HCT116 (cell line): Measurements from ENCODE around the gene METTL13. TPM values are rescaled to one million over a fixed set of nuclear protein-coding genes. Genes with fewer than 3 reads are reported as not detected.
"Not testable (repeated sequence)": the region's sequence is repeated elsewhere in the genome, so short reads cannot be mapped to it uniquely, and the experiment has no call there.

Experiments
- ATAC-seq: fragments of 200-7000 bp; cut with Tn5 transposase; 2 replicates; pipeline ENCODE4 v1.9.1; 2020; ENCODE audit warnings: mild to moderate bottlenecking, moderate library complexity
- BruUV-seq: library from RNA; stranded (reverse); fragments of 400-500 nt; replicated peaks from 2 replicates; lab custom pipeline; 2021; lab: Mats Ljungman, UMichigan
- CTCF ChIA-PET: fragments of 300-600 bp; sonication (Branson Sonifier 250); formaldehyde crosslinking; loops from one replicate; lab custom pipeline; 2021; ENCODE audit warnings: antibody characterized with exemption; lab: Charles Lee
- POLR2A ChIA-PET: fragments of 300-600, 350-600 bp; sonication (Branson Sonifier 250); formaldehyde crosslinking; loops from one replicate; lab custom pipeline; 2021; ENCODE audit warnings: antibody characterized with exemption; lab: Charles Lee
- RAD21 ChIA-PET, 2 experiments: fragments of 300-600 bp; sonication (Branson Sonifier 250); formaldehyde crosslinking; loops; one replicate each; lab custom pipeline; 2023; ENCODE audit warnings: low total read pairs in 2 of 2; ENCODE audit not compliant: uncharacterized antibody in 2 of 2, unreplicated experiment in 2 of 2, low non-redundant PET in 1 of 2; lab: Charles Lee
- DNase-seq: peaks from one replicate; pipeline ENCODE4 v3.0.0-alpha.2; 2010; ENCODE audit warnings: low read depth, low spot score
- H2AFZ ChIP-seq: fragments of 200-600 bp; shearing (Covaris generic), sonication (generic); 2 replicates; pipeline ENCODE4 v1.6.1; 2017; ENCODE audit warnings: low read depth, mixed run types, mixed read lengths, antibody characterized with exemption, low read length; ENCODE audit not compliant: poor library complexity, severe bottlenecking
- H3K27ac ChIP-seq: 2 replicates; pipeline ENCODE4 v1.5.1; 2012; ENCODE audit warnings: low read depth, low read length
- H3K27me3 ChIP-seq: fragments of 200-600 bp; sonication (generic); 2 replicates; pipeline ENCODE4 v1.6.1; 2016; ENCODE audit warnings: mixed run types, low read length, mixed read lengths; ENCODE audit not compliant: insufficient read depth
- H3K36me3 ChIP-seq, 2 experiments: fragments of 200-500 bp in 1 of 2; fragments of 200-600 bp in 1 of 2; sonication (Bioruptor generic) in 1 of 2; sonication (generic) in 1 of 2; 2 replicates each; pipeline versions ENCODE4 v1.5.1 to v1.6.1; 2014 to 2016; ENCODE audit warnings: low read length in 2 of 2, inconsistent platforms in 1 of 2, mixed read lengths in 1 of 2, mixed run types in 1 of 2; ENCODE audit not compliant: insufficient read depth in 2 of 2, control insufficient read depth in 1 of 2
- H3K4me1 ChIP-seq, 2 experiments: fragments of 200-600 bp in 1 of 2; sonication (generic) in 1 of 2; 2 replicates each; pipeline versions ENCODE4 v1.5.1 to v1.6.1; 2012 to 2017; ENCODE audit warnings: low read length in 2 of 2, inconsistent platforms in 1 of 2, mild to moderate bottlenecking in 1 of 2, mixed read lengths in 1 of 2, mixed run types in 1 of 2, moderate library complexity in 1 of 2; ENCODE audit not compliant: insufficient read depth in 2 of 2, control insufficient read depth in 1 of 2
- H3K4me2 ChIP-seq: fragments of 200-600 bp; sonication (generic); 2 replicates; pipeline ENCODE4 v1.6.1; 2017; ENCODE audit warnings: mixed run types, low read length, mixed read lengths
- H3K4me3 ChIP-seq, 2 experiments: fragments of 200-600 bp in 1 of 2; sonication (generic) in 1 of 2; replicated peaks in 1 of 2; 2 replicates each; pipeline ENCODE4 v1.5.1; 2011 to 2016; ENCODE audit warnings: low read length in 2 of 2, control low read depth in 1 of 2, low read depth in 1 of 2, mild to moderate bottlenecking in 1 of 2, mixed read lengths in 1 of 2, mixed run types in 1 of 2
- H3K79me2 ChIP-seq: fragments of 200-600 bp; sonication (generic); 2 replicates; pipeline ENCODE4 v1.6.1; 2017; ENCODE audit warnings: mild to moderate bottlenecking, mixed run types, low read length, moderate library complexity, mixed read lengths; ENCODE audit not compliant: insufficient read depth
- H3K9ac ChIP-seq: fragments of 200-600 bp; sonication (generic); 2 replicates; pipeline ENCODE4 v1.6.1; 2016; ENCODE audit warnings: low read length, mixed read lengths
- H3K9me2 ChIP-seq: fragments of 200-600 bp; sonication (generic), shearing (Covaris generic); 2 replicates; pipeline ENCODE4 v1.6.1; 2017; ENCODE audit warnings: mixed run types, mild to moderate bottlenecking, moderate library complexity; ENCODE audit not compliant: insufficient read depth
- H3K9me3 ChIP-seq, 2 experiments: fragments of 200-500 bp in 1 of 2; fragments of 200-600 bp in 1 of 2; sonication (Bioruptor generic) in 1 of 2; sonication (generic) in 1 of 2; 2 replicates each; pipeline ENCODE4 v1.6.1; 2014 to 2017; ENCODE audit warnings: low read length in 2 of 2, mixed read lengths in 2 of 2, inconsistent platforms in 1 of 2, low read depth in 1 of 2, mild to moderate bottlenecking in 1 of 2, mixed run types in 1 of 2, moderate library complexity in 1 of 2; ENCODE audit not compliant: control insufficient read depth in 1 of 2, insufficient read depth in 1 of 2
- H4K20me1 ChIP-seq: fragments of 200-600 bp; sonication (generic), shearing (Covaris generic); 2 replicates; pipeline ENCODE4 v1.6.1; 2017; ENCODE audit warnings: mixed run types, mild to moderate bottlenecking, moderate library complexity; ENCODE audit not compliant: insufficient read depth
- CEBPB ChIP-seq: IDR thresholded peaks from 2 replicates; pipeline ENCODE4 v1.6.1; 2012; ENCODE audit warnings: low read depth
- EGR1 ChIP-seq: IDR thresholded peaks from 2 replicates; pipeline ENCODE4 v1.6.1; 2012; ENCODE audit warnings: low read depth
- intact Hi-C: fragments of 100-400 bp; cut with micrococcal nuclease; formaldehyde crosslinking; loops from 2 replicates; pipeline ENCODE4 v1.10.0; 2022
- total RNA-seq: library from RNA; stranded (reverse); gene quantifications from one replicate; pipeline ENCODE4 v1.2.1, GENCODE V29; 2021; ENCODE audit not compliant: unreplicated experiment

The METTL13 gene
- total RNA-seq, 1 experiment from 2014 or later, result 33.9 TPM

DNA sequence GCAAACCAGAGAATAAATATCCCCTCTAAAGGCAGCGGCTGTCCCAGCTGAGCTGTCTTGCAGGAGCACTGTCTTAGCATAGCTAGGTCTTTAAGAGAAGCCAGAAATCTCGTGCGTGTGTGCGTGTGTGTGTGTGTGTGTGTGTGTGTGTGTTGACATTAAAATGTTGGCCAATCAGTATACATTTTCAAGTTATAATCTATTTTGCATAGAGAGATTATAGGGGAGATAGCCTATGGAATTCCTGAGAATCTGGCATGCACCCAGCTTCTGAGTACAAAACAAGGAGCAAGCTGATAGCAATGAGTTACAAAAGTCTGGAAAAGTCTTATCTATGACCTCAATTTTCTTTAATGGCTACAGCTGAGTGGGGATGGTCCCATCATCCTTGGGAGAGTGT lies 17.7 kb downstream of the METTL13 start:
- H3K4me3 ChIP-seq, result no peak overlapping the region
- H4K20me1 ChIP-seq, result no peaks in the 10 kb centered on the region
- no peaks in the 10 kb centered on the region for H3K9me3 ChIP-seq
- H3K79me2 ChIP-seq, result no peaks in the 10 kb centered on the region
- H3K27ac ChIP-seq, result no peak overlapping the region
- ChIA-PET RAD21 (no interaction called here), POLR2A (no interaction called here), CTCF (interaction anchor here (8.4 kb wide), 1 partner anchor 185 kb away, joined by 237 read pairs; no protein-coding TSS in a partner anchor)
- H3K4me2 ChIP-seq, result no peak overlapping the region
- H3K9me2 ChIP-seq, result no peaks in the 10 kb centered on the region
- BruUV-seq, result no TSS peak
- peaks cover 0 to 5% of the 10 kb centered on the region in 2 experiments; a peak in 2 of 4 replicates for H3K4me1 ChIP-seq
- no peak for DNase-seq
- intact Hi-C loops, result no loop called here
- no peaks in the 10 kb centered on the region for H3K27me3 ChIP-seq
- no peak for ATAC-seq
- TF ChIP-seq CEBPB (no peak), EGR1 (no peak)
- peaks cover 12 to 16% of the 10 kb centered on the region in 2 experiments; a peak in 2 of 4 replicates for H3K36me3 ChIP-seq
- H3K9ac ChIP-seq, result no peak overlapping the region
- no peak overlapping the region for H2AFZ ChIP-seq

- DNase-seq, H2AFZ ChIP-seq, H3K27me3 ChIP-seq, H3K9ac ChIP-seq, H3K9me3 ChIP-seq, H4K20me1 ChIP-seq, ATAC-seq, POLR2A ChIA-PET, H3K4me1 ChIP-seq, H3K4me3 ChIP-seq, H3K4me2 ChIP-seq, H3K27ac ChIP-seq, H3K9me2 ChIP-seq, BruUV-seq, H3K79me2 ChIP-seq: not testable (repeated sequence)
- ChIA-PET RAD21 (interaction anchor here in 1 of 2 experiments (1.7 kb wide), 1 partner anchor 186 kb away, joined by 12 read pairs; no protein-coding TSS in a partner anchor), CTCF (interaction anchor here (1.2 to 8.4 kb wide), 4 partner anchors 18 to 203 kb away, joined by 3 to 237 read pairs (median 14); partner anchors contain the start of gene METTL13)
- peaks cover 8 to 14% of the 10 kb centered on the region in 2 experiments; a peak in 2 of 4 replicates for H3K36me3 ChIP-seq
- intact Hi-C loops, result loop anchor here (5.0 kb wide), 2 partner anchors 152 to 603 kb away; no protein-coding TSS in a partner anchor
These were observed 18.2 kb downstream of the METTL13 start for GRCh38 chr1:171799698-171800097.
